NCI-H128 (cell line): ENCODE data around the gene CDH23.

Experiments
- DNase-seq: peaks from one replicate; lab custom pipeline; 2025; ENCODE audit not compliant: unreplicated experiment; lab: John Stamatoyannopoulos, UW

CDH23 gene

GRCh38 chr10:71368643-71369042, 28.1 kb upstream of the CDH23 start:
- DNase-seq = no peak

- DNase-seq = no peak
These were observed 27.1 kb upstream of the CDH23 start for GRCh38 chr10:71369602-71370001.

GRCh38 chr10:71370031-71370430, 26.7 kb upstream of the CDH23 start:
- no peak for DNase-seq

- DNase-seq = no peak
These were observed 25.0 kb upstream of the CDH23 start for GRCh38 chr10:71371750-71372166.

GRCh38 chr10:71372882-71373495, 23.7 kb upstream of the CDH23 start:
- no peak for DNase-seq

- DNase-seq = no peak
These were observed 22.1 kb upstream of the CDH23 start for GRCh38 chr10:71374481-71375233.

- no peak for DNase-seq
These were observed 20.8 kb upstream of the CDH23 start for GRCh38 chr10:71375952-71376351.

- DNase-seq = no peak
These were observed 18.2 kb upstream of the CDH23 start for GRCh38 chr10:71378336-71379117.

GRCh38 chr10:71379118-71379766, 17.5 kb upstream of the CDH23 start:
- DNase-seq = no peak

- no peak for DNase-seq
These were observed 15.9 kb upstream of the CDH23 start for GRCh38 chr10:71380841-71381240.

GRCh38 chr10:71381611-71382010, 15.1 kb upstream of the CDH23 start:
- DNase-seq = no peak

- no peak for DNase-seq
These were observed 14.7 kb upstream of the CDH23 start for GRCh38 chr10:71382028-71382427.

- no peak for DNase-seq
These were observed 14.0 kb upstream of the CDH23 start for GRCh38 chr10:71382757-71383156.

GRCh38 chr10:71383972-71384687, 12.6 kb upstream of the CDH23 start:
- no peak for DNase-seq

- DNase-seq = no peak
These were observed 8.5 kb upstream of the CDH23 start for GRCh38 chr10:71388171-71388570.

- DNase-seq = no peak
These were observed 8.0 kb upstream of the CDH23 start for GRCh38 chr10:71388583-71389310.

GRCh38 chr10:71389768-71390460, 6.8 kb upstream of the CDH23 start:
- DNase-seq = no peak

- no peak for DNase-seq
These were observed 6.3 kb upstream of the CDH23 start for GRCh38 chr10:71390461-71390835.

- no peak for DNase-seq
These were observed 5.6 kb upstream of the CDH23 start for GRCh38 chr10:71390921-71391690.
